M059J (cell line): ENCODE measurements around the gene SEMA4A. TPM values are rescaled to one million over a fixed set of nuclear protein-coding genes. Genes with fewer than 3 reads are reported as not detected.
"Not testable (repeated sequence)": the region's sequence is repeated elsewhere in the genome, so short reads cannot be mapped to it uniquely, and the experiment has no call there.

Source experiments
- DNase-seq: peaks from one replicate; pipeline ENCODE4 v3.0.0-alpha.2; 2012; ENCODE audit warnings: low read depth
- total RNA-seq: library from RNA; depleted of rRNA; stranded (reverse); fragments of >200 nt; shearing (Covaris generic); gene quantifications from 2 replicates; pipeline ENCODE4 v1.2.3, GENCODE V29; 2014

SEMA4A gene
- total RNA-seq, 1 experiment from 2014 or later = 1.3 TPM

DNA sequence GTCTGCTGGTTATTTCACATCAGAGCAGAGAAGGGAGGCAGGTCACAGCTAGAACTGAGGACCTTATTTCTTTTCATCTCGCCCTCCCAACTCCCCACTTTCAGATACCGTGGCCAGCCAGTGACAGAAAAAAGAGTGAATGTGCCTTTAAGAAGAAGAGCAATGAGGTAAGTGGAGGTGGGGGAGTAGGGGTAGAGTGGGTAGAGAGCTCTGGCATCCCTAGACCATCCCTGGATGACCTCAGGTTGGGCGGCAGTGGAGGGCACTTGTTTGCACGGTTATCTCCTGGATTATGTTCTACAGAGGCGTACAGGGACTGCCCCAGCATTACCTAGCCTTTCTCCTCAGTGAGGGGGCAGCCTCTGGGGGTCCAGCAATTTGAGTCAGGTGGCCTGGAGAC, 4.6 kb downstream of the SEMA4A start:
- no peak for DNase-seq

DNA sequence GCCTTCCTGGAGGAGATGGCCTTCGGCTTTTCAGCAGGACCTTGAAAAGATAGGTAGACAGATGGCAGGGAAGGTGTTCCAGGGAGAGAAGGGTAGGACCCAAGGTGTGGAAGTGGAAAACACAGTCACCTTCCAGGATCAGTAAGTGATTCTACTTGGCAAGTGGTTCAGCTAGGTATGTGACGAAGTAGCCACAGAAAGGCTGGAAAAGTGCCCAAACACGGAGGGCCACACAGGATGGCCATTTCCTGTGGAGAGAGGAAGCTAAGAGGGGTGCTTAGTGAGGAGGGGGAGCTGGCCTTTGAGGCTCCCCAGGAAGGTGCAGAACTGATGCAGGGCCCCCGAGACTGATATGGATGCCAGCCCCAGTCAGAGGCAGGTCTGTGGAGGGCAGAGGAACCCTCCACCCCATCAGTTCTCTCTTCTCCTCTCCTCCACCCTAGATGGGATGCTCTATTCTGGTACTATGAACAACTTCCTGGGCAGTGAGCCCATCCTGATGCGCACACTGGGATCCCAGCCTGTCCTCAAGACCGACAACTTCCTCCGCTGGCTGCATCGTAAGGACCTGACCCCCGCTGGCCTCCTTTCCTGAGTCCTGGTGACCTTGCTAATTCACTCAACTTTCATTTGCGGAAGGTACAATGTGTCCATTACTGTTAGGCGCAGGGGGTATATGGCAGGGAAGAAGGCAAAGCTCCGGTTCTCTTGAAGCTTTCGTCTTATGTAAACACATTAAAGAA, 6.8 kb downstream of the SEMA4A start:
- peak; percentile 72 for DNase-seq

DNA sequence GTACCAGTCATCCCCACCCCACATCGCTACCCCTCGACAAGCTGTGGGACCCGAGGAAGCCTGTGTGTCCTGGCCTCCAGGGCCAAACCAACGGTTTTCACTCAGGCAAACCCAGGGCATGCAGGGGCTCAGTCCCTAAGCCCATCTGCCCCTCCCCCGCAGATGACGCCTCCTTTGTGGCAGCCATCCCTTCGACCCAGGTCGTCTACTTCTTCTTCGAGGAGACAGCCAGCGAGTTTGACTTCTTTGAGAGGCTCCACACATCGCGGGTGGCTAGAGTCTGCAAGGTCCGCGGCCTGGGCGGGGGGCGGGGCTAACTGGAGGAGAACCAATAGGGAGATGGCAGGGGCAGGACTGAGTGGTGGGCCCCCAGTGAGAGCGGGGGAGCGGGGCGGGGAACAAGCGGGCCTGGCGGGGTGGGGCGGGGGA, 7.4 kb downstream of the SEMA4A start:
- peak; percentile 71 for DNase-seq

DNA sequence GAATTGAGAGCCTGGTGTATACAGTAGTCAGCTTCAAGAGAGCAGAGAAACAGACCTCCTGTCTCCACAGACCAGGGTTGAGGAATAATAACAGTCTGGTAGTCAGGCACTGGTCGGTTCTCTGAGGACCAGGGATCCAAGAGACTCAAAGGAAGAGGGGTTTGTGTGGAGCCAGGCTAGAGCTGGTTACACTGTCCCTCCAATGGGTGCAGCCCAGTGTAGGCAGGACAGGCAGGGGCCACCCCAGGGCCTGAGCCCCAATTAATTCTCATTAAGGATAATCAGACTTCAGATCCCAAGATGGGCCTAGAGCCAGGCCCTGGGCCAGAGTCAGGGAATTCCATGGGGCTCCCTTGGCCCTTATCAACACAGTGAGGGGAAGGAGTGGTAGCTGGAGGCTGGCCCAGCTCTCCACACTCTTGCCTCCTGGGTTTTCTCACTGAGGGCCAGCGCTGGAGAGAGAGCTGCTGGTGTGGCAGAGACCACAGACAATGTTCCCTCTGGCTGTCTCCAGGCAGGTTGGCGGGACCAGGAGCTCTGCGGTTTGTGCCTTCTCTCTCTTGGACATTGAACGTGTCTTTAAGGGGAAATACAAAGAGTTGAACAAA, 9.1 kb downstream of the SEMA4A start:
- peak; percentile 44 for DNase-seq

DNA sequence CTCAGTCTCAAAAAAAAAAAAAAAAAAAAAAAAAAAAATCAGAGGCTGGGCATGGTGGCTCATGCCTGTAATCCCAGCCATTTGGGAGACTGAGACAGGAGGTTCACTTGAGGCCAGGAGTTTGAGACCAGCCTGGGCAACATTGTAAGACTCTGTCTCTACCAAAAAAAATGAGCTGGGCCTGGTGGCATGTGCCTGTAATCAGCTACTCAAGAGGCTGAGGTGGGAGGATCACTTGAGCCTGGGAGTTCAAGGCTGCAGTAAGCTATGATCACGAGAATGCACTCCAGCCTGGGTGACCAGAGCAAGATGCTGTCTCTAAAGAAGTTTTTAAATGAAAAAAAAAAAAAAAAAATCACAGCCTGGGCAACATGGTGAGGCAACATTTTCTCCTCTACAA, 10.3 kb downstream of the SEMA4A start:
- no peak for DNase-seq

DNA sequence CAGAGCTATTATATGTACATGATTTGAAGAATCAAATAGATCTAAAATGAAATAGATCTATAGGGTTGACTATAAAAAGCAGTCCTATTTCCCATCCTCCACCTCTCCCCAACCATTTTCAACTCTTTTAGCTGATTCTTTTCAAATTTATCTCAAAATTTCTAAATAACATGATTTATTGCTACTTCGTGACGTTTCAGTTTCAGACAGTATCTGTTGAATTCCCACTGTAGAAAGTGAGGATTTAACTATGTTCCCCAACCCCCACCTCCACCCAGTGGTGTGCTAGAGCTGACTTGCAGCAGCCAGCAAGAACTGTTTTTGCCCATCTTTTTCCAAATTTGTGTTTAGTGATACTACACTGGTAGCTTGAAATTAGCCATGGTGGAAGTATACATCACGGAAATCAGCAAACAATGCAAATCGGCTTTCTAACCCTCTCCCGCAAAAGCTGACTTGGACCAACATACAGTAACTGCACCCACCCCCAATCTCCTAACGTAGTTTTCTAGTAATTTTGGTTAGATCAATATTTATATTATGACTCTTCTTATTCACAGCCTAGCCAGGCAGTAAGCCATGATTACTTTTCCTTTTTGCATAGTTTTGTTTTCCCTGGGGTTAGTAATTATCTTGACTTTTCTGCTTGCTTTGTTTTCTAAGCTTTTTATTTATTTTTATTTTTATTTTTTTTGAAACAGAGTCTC, 10.9 kb downstream of the SEMA4A start:
- DNase-seq = no peak

DNA sequence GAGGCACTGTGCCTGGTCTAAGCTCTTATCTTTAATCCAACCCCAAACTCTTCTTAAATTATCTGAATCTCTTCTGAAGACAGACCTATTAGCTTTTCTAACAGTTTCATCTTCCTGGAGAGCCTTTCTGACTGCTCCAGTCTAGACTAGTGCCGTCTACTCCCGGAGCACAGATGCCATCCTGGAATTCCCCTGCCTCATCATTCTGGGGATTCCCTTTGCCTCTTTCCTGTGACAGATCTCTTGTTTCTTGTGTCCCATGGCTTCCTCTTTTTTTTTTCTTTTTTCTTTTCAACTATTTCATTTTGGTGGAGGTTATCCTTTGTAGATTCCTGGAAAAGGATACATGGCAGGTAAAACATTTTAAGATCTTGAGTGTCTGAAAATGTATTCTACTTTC, 11.7 kb downstream of the SEMA4A start:
- peak; percentile 45 for DNase-seq

DNA sequence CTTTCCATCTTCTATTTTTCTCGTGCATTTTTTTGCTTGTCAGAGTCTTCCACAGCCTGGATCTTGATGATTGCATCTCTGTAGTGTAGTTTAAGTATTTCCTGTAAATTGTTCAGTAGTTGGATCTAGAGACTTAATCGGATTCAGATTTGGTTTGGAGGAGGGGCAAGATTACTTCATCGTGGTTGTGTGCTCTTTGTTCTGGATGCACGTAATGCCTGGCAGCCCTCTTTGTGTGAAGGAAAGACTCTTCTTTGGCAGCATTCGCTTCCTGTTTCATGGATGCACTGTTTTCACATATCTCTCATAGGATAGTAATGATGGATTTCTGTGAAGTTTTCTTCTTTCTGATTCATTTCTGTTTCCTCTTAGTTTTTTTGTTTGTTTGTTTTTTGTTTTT, 14.2 kb downstream of the SEMA4A start:
- no peak for DNase-seq

DNA sequence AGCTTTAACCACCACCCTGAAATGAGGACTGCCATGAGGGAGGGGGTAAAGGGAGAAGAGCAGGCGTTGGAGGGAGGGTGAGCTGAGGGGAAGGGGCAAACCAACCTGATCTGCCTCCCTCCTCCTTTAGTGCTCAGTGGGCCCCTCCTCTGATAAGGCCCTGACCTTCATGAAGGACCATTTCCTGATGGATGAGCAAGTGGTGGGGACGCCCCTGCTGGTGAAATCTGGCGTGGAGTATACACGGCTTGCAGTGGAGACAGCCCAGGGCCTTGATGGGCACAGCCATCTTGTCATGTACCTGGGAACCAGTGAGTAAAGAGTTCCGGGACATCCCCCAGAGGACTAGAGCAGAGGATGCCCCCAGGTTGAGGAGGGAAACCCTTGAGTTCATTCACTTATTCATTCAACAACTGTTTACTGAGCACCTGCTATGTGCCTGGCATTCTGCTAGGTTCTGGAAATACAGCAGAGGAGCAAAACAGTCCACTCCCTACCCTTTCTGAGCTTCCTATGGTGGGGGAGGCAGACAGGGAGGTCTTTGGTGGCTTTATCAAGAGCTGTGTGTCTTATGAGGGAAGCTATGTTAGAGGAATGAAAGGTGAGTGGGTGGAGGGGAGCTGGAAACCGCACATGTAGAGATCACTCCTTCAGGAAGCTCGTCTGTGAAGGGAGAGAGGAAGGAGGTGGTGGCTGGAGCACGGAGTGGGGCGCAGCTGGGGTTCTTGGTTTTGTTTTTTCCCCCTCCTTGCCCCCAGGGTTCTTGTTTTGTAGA, 19.5 kb downstream of the SEMA4A start:
- no peak for DNase-seq

DNA sequence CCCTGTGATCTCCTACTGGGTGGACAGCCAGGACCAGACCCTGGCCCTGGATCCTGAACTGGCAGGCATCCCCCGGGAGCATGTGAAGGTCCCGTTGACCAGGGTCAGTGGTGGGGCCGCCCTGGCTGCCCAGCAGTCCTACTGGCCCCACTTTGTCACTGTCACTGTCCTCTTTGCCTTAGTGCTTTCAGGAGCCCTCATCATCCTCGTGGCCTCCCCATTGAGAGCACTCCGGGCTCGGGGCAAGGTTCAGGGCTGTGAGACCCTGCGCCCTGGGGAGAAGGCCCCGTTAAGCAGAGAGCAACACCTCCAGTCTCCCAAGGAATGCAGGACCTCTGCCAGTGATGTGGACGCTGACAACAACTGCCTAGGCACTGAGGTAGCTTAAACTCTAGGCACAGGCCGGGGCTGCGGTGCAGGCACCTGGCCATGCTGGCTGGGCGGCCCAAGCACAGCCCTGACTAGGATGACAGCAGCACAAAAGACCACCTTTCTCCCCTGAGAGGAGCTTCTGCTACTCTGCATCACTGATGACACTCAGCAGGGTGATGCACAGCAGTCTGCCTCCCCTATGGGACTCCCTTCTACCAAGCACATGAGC, 23.3 kb downstream of the SEMA4A start:
- DNase-seq = no peak

DNA sequence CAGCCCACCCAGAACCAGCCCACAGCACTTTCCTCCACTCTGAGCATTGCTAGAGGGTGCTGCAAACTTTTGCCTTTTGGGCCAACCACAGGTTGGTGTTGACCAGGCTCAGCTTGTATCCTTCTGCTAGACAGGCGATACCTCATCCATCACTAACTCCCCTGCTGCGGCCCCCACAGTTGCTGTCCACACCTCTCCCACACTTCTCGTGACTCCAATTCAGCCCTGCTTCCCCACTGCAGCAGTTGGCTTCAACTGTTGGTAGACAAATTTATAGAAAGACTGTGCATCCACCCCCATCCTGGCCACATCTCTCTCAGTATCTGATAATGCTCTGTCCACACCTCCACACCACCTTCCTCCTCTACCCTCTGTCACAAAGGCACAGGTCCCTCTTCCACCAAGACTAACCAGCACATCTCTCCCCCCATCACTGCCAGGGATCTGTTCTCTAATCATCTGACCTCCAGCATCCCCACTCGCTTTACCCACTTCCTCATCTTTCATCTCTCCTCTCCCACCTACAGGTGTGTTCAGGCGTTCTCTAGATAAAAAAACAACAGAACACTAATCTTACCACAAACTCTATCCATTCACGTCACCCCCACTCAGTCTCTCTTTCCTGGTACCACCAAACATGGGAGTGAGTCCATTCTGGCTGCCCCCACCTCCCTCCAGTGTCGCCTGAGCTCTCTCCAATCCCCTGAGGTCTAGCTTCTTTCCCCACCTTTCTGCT, 24.7 kb downstream of the SEMA4A start:
- DNase-seq = no peak

DNA sequence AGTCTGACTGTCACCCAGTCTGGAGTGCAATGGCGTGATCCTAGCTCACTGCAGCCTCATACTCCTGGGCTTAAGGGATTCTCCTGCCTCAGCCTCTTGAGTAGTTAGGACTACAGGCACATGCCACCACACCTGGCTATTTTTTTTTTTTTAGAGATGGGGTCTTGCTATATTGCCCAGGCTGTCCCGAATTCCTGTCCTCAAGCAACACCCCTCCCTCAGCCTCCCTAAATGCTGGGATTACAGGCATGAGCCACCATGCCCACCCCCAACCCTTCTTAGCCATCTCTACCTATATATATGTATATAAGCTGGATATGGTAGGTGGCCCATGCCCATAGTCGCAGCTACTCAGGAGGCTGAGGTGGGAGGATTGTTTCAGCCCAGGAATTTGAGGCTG, 27.1 kb downstream of the SEMA4A start:
- DNase-seq = no peak

DNA sequence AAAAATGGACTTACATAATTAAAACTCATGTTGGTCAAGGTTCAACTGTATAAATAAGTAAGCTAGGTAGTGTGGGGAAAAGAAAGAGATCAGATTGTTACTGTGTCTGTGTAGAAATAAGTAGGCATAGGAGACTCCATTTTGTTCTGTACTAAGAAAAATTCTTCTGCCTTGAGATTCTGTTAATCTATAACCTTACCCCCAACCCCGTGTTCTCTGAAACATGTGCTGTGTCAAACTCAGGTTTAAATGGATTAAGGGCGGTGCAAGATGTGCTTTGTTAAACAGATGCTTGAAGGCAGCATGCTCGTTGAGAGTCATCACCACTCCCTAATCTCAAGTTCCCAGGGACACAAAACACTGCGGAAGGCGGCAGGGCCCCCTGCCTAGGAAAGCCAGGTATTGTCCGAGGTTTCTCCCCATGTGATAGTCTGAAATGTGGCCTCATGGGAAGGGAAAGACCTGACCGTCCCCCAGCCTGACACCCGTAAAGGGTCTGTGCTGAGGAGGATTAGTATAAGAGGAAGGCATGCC, 28.1 kb downstream of the SEMA4A start:
- not testable (repeated sequence) for DNase-seq

DNA sequence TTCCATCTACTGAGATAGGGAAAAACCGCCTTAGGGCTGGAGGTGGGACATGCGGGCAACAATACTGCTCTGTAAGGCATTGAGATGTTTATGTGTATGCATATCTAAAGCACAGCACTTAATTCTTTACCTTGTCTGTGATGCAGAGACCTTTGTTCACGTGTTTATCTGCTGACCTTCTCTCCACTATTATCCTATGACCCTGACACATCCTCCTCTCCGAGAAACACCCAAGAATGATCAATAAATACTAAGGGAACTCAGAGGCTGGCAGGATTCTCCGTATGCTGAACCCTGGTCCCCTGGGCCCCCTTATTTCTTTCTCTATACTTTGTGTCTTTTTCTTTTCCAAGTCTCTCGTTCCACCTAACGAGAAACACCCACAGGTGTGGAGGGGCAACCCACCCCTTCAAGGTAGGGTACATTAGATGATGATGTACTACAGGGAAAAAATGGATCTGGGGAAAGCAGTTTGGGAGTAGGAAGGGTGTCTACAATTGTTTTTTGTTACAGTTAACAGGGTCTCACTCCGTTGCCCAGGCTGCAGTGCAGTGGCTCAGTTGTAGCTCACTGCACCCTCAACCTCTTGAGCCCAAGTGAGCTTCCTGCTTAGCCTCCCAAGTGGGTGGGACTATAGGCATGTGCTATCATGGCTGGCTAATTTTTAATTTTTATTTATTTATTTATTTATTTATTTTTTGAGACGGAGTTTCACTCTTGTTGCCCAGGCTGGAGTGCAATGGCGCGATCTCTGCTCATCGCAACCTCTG, 28.8 kb downstream of the SEMA4A start:
- not testable (repeated sequence) for DNase-seq

DNA sequence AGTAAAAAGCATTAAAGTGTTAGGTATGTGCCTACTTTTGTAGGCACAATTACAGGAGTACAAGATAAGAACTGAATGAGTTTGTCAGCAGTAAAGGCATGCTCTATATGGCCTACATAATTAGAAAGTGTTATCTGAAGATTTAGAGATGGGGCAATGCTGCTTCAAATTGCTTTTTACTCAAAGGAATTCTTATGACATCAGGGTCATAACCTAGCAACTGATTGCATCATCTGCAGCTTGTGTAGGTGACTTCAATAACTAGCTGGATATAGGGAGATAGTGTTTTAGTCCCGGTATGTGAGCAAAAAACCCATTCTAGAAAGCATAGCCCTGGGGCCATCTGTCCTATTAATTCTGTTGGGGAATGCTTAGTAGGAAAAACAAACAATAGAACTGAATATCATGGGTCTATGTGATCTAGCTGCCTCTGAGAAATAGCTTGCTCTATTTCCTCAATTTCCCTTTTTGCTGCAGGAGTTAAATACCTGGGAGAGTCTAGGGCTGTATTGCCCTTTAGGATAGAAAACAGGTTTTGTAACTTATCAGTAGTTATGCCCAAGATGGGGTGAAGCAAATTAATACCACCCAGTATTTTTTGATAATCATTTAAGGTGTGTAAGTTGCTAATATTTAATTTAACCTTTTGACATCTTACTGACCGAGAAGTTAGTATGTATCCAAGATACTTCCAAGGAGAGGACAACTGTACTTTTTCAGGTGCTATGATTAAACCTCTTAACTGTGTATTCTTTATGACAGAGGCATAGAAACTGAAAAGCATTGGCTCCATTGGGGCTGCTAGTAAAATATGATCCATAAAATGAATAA, 33.2 kb downstream of the SEMA4A start:
- DNase-seq = not testable (repeated sequence)

DNA sequence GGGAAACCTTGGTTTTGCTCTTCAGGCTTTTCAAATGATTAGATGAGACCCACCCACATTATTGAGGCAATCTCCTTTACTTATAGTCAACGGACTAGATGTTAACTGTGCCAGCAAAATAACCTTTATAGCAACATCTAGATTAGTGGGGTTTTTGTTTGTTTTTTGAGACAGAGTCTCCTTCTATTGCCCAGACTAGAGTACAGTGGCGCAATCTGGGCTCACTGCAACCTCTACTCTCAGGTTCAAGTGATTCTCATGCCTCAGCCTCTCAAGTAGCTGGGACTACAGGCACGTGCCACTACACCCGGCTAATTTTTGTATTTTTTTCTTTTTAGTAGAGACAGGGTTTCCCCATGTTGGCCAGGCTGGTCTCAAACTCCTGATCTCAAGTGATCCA, 36.9 kb downstream of the SEMA4A start:
- DNase-seq = not testable (repeated sequence)

DNA sequence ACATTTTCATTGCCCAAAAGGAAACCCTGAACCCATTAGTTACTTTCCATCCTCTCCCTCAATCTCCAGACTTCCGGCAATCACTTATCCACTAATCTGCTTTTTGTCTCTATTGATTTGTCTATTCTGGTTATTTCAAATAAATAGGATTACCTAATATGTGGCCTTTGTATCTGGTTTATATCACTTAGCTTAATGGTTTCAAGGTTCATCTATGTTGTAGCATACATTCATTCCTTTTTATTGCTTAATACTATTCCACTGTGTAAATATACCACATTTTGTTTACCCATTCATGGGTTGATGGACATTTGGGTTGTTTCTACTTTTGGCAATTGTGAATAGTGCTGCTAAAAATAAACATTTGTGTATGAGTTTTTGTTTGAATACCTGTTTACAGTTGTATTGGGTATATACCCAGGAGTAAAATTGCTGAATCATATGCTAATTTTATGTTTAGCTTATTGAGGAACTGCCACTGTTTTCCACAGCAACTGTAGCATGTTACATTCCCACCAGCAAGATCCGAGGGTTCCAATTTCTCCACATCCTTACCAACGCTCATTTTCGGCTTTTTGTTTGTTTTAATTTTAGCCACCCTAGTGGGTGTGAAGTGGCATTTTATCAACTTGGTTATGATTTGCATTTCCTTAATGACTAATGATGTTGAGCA, 38.0 kb downstream of the SEMA4A start:
- no peak for DNase-seq

DNA sequence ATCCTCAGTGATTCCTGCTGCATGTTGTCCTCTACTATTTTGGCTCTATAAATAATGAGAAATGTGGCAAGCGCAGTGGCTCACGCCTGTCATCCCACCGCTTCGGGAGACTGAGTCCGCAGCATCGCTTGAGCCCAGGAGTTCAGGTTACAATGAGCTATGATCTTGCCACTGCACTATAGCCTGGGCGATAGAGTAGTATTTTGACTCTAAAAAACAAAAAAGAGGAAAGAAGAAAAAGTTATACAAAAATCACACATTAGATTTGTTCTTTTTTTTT, 39.8 kb downstream of the SEMA4A start:
- no peak for DNase-seq
